ENCODE data around the gene PADI1.
A peak's percentile ranks its signal among the peaks of the same experiment; 100 is the strongest.

PADI1 gene

GRCh38 chr1:17260738-17261137, 55.8 kb downstream of the PADI1 start:
- no peak overlapping the region for H3K4me3 ChIP-seq (ENCODE audit: low read depth, low read length)
- ChIA-PET CTCF (interaction anchor here (1.5 to 5.7 kb wide), 3 partner anchors 14 to 24 kb away, joined by 4 to 25 read pairs (median 13); no protein-coding TSS in a partner anchor), POLR2A (no interaction called here)
- H3K4me1 ChIP-seq (ENCODE audit: control insufficient read depth, insufficient read depth, low read length) = no peaks in the 10 kb centered on the region
- H3K27ac ChIP-seq (ENCODE audit: extremely low read depth, low read depth, low read length) = no peak overlapping the region
- no peaks in the 10 kb centered on the region for H3K9me3 ChIP-seq (ENCODE audit: control insufficient read depth, insufficient read depth, low read depth, low read length)
- H3K36me3 ChIP-seq (ENCODE audit: control insufficient read depth in 2 of 2, insufficient read depth in 1 of 2, low read length in 2 of 2) = no peaks in the 10 kb centered on the region
- TF ChIP-seq SCRT2 (tag by site-specific recombination; IDR thresholded peaks at IDR 0.05) = no peak
- TF ChIP-seq PRDM4 (tag by site-specific recombination; IDR thresholded peaks at IDR 0.05) = no peak
- no peak for TF ChIP-seq ZNF473 (tag by site-specific recombination; IDR thresholded peaks at IDR 0.05)
- TF ChIP-seq GLIS1 (tag by site-specific recombination; IDR thresholded peaks at IDR 0.05) = no peak
- no peak for TF ChIP-seq ZNF624 (tag by site-specific recombination; IDR thresholded peaks at IDR 0.05)
- TF ChIP-seq ZNF830 (tag by site-specific recombination; IDR thresholded peaks at IDR 0.05; ENCODE audit: low read depth) = no peak
- TF ChIP-seq PRDM10 (tag by site-specific recombination; IDR thresholded peaks at IDR 0.05) = no peak

GRCh38 chr1:17263936-17264335, 59.0 kb downstream of the PADI1 start:
- no peaks in the 10 kb centered on the region for H3K36me3 ChIP-seq (ENCODE audit: control insufficient read depth in 2 of 2, insufficient read depth in 1 of 2, low read length in 2 of 2)
- no peak overlapping the region for H3K27ac ChIP-seq (ENCODE audit: extremely low read depth, low read depth, low read length)
- TF ChIP-seq KLF9 (tag by site-specific recombination; IDR thresholded peaks at IDR 0.05; ENCODE audit: low read depth) (no peak), ZBTB48 (tag by site-specific recombination; IDR thresholded peaks at IDR 0.05) (no peak), ZNF555 (tag by site-specific recombination; conservative IDR thresholded peaks at IDR 0.05) (no peak), ZNF501 (tag by site-specific recombination; IDR thresholded peaks at IDR 0.05) (no peak), ZNF624 (tag by site-specific recombination; IDR thresholded peaks at IDR 0.05) (no peak), ZNF23 (tag by site-specific recombination; IDR thresholded peaks at IDR 0.05; ENCODE audit: borderline replicate concordance) (no peak), ZNF416 (tag by site-specific recombination; IDR thresholded peaks at IDR 0.05) (no peak)
- no peaks in the 10 kb centered on the region for H3K9me3 ChIP-seq (ENCODE audit: control insufficient read depth, insufficient read depth, low read depth, low read length)
- CTCF ChIA-PET = interaction anchor here (0.9 to 3.7 kb wide), 3 partner anchors 10 to 138 kb away, joined by 4 to 30 read pairs (median 4); no protein-coding TSS in a partner anchor
- no peaks in the 10 kb centered on the region for H3K4me1 ChIP-seq (ENCODE audit: control insufficient read depth, insufficient read depth, low read length)
- POLR2A ChIA-PET = no interaction called here
- no peak overlapping the region for H3K4me3 ChIP-seq (ENCODE audit: low read depth, low read length)

GRCh38 chr1:17264470-17264869, 59.5 kb downstream of the PADI1 start:
- Histone ChIP-seq H3K36me3 (ENCODE audit: control insufficient read depth in 2 of 2, insufficient read depth in 1 of 2, low read length in 2 of 2) (no peaks in the 10 kb centered on the region), H3K9me3 (ENCODE audit: control insufficient read depth, insufficient read depth, low read depth, low read length) (no peaks in the 10 kb centered on the region), H3K4me3 (ENCODE audit: low read depth, low read length) (no peak overlapping the region), H3K27ac (ENCODE audit: extremely low read depth, low read depth, low read length) (no peak overlapping the region), H3K4me1 (ENCODE audit: control insufficient read depth, insufficient read depth, low read length) (no peaks in the 10 kb centered on the region)
- CTCF ChIA-PET = interaction anchor here (0.9 to 3.7 kb wide), 3 partner anchors 10 to 138 kb away, joined by 4 to 30 read pairs (median 4); no protein-coding TSS in a partner anchor
- TF ChIP-seq SCRT1 (tag by site-specific recombination; IDR thresholded peaks at IDR 0.05; ENCODE audit: borderline replicate concordance) = peak; percentile 53; the same call in 1 of the 2 replicates
- no peak for TF ChIP-seq IKZF3 (tag by site-specific recombination; IDR thresholded peaks at IDR 0.05)
- peak; percentile 79 for TF ChIP-seq SCRT2 (tag by site-specific recombination; IDR thresholded peaks at IDR 0.05)
- no peak for TF ChIP-seq ZNF214 (tag by site-specific recombination; IDR thresholded peaks at IDR 0.05; ENCODE audit: borderline replicate concordance)
- POLR2A ChIA-PET = no interaction called here

All from HEK293 (cell line).